Central memory CD8-positive, alpha-beta T cell (primary cell): ENCODE results near the gene C15orf62.

ENCODE experiments used
- ATAC-seq: fragments of 150-1000 bp; cut with Tn5 transposase; replicated peaks from 2 replicates; pipeline ENCODE4 v1.10.0; 2022; ENCODE audit warnings: mild to moderate bottlenecking, moderate FRiP score, moderate number of reproducible peaks; ENCODE audit not compliant: poor library complexity, severe bottlenecking; ENCODE audit errors: extremely low read depth
- DNase-seq, 2 donors: peaks; one replicate each; pipeline ENCODE4 v3.0.0; 2021; ENCODE audit warnings: low spot score in 2 of 2
- H3K27ac Mint-ChIP-seq: one replicate; pipeline ENCODE4 v1.8.0; 2022; ENCODE audit warnings: low read depth, mild to moderate bottlenecking, moderate library complexity, mixed read lengths
- H3K27me3 Mint-ChIP-seq: one replicate; pipeline ENCODE4 v1.8.0; 2022; ENCODE audit warnings: mixed read lengths
- H3K36me3 Mint-ChIP-seq: one replicate; pipeline ENCODE4 v1.8.0; 2022; ENCODE audit warnings: mild to moderate bottlenecking, moderate library complexity, mixed read lengths; ENCODE audit not compliant: insufficient read depth
- H3K4me1 Mint-ChIP-seq: one replicate; pipeline ENCODE4 v1.8.0; 2022; ENCODE audit warnings: mixed read lengths
- H3K4me3 Mint-ChIP-seq: one replicate; pipeline ENCODE4 v1.8.0; 2022; ENCODE audit warnings: mild to moderate bottlenecking, moderate library complexity, mixed read lengths
- H3K9me3 Mint-ChIP-seq: one replicate; pipeline ENCODE4 v1.8.0; 2022; ENCODE audit warnings: mixed read lengths

The C15orf62 gene

DNA sequence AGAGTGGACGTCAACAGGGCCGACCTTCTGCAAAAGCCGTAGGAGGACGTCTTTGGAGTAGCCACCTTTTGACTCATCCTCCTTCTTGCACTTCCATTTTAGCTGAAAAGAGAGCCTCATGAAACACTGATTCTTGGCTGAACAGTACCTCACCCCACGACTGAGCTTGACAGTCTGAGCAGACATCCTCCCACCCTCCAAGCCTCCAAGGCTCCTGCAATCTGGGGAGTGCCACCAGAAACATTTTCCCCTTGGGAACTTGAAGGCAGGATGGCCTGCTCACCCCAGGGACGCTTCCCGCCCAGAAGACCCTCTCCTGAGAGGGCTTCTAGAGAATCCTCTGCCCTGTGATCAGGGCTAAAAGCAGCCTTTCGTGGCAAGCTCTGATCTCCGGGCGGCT is 5.2 kb downstream of the C15orf62 start:
- ATAC-seq: no peak
- Mint-ChIP-seq H3K27me3 (no peaks in the 10 kb centered on the region), H3K9me3 (no peaks in the 10 kb centered on the region), H3K4me1 (peaks cover 27% of the 10 kb centered on the region), H3K27ac (no peak overlapping the region), H3K36me3 (peaks cover 26% of the 10 kb centered on the region), H3K4me3 (no peak overlapping the region)
- DNase-seq: no peak

DNA sequence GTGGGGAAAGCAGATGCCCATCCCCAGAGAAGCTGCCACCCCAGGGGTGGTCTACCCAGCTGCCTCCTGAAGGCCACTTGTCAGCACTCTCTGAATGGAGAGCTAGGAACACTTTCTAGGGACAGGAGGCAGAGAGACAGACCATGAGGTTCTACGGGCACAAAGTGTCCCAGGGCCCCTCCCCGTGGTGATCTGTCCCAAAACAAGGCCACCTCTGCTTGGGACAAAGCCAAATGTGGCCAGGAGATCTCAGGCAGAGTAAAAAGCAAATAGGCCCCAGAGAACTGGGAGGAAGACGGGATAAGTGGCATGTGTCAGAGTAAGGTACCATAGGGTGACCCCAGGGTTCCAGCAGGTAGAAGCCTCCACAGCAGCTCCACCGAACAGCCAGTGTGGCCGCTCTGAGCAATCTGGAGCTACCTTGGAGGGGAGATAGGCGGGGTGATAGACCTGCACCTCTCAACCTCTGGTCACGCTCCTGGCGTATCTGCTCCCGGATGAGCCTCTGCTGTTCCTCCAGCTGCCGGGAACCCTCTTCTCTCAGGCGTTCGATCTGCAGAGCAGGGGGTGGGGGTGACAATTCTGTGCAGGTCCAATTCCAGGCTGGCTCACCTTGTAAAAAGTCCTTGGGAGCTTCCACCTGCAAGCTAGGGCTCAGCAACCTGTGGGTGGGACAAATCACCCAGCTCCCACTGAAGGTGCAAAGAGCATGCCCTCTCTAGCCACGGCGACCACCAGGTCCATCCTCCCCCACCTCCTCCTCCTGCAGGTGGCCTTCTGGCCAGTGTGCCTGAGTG is 6.2 kb downstream of the C15orf62 start:
- no peaks in the 10 kb centered on the region for H3K9me3 Mint-ChIP-seq
- H3K4me3 Mint-ChIP-seq: no peak overlapping the region
- ATAC-seq: no peak
- H3K4me1 Mint-ChIP-seq: peaks cover 25% of the 10 kb centered on the region
- H3K27ac Mint-ChIP-seq: no peak overlapping the region
- H3K27me3 Mint-ChIP-seq: no peaks in the 10 kb centered on the region
- peaks cover 26% of the 10 kb centered on the region for H3K36me3 Mint-ChIP-seq
- no peak for DNase-seq

DNA sequence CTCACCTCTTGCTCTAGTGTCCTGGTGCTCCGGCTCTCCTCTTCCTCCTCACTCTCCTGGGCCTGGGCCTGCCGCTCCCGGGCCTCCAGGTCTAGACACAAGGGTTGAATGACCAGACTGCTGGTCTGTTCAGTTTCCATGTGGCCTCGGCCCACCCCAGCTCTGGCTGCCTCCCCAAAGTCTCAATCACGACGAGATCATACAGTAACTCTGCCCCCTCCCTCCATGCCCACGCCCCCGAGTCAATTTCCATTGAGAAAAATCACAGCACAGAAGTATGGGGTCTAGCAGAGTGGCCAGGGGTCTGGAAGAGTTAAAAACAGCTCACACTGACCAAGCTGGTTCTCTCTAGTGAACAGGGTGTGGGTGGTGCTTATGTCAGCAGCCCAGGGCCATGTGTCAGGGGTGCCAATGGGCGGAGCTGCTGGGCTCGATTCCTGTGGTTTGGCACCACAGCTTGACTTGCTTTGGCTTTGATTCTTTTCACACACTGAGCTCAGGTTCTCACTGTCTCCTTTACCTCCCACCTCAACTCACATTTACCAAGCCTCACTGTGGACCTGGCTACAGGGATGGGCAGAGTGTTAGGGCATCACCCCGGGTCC is 6.9 kb downstream of the C15orf62 start:
- peaks cover 18% of the 10 kb centered on the region for H3K4me1 Mint-ChIP-seq
- no peaks in the 10 kb centered on the region for H3K9me3 Mint-ChIP-seq
- peak overlapping the region; percentile 9 for H3K27ac Mint-ChIP-seq
- peaks cover 26% of the 10 kb centered on the region for H3K36me3 Mint-ChIP-seq
- H3K27me3 Mint-ChIP-seq: no peaks in the 10 kb centered on the region
- DNase-seq: peak; percentile 41 to 75
- peak overlapping the region; percentile 53 for H3K4me3 Mint-ChIP-seq
- ATAC-seq: peak; percentile 100

DNA sequence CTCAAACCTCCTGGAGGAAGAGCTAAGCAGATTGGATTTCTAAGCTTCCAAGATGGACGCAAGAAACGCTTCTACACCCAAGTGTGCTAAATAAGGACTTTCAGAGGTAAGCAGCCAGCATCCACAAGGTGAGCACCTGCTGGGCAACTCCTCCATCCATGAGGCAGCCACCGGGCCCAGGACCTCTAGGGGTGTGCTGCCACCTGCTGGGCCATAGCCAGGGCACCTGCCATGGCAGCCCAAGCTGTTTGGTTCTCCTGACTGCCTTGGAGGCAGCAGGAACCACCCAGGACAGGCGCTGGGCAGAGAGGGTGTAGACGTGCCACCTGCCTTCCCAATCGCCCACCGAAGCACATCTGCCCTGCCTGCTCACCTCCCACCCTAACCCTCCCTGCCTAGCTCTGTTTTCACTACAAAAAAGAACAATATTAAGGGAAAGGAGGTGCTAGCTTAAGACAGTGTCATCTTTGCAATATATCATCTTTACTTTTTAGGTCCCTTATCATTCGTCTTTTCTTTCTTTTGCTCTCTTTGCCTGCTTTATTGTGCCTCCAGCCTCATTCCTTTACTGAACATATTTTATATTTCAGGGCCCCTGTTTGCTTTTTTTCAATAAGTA is 12.9 kb downstream of the C15orf62 start:
- H3K4me3 Mint-ChIP-seq: no peak overlapping the region
- H3K36me3 Mint-ChIP-seq: peaks cover 9% of the 10 kb centered on the region
- H3K9me3 Mint-ChIP-seq: no peaks in the 10 kb centered on the region
- DNase-seq (peak; percentile 67 to 68), ATAC-seq (peak; percentile 77)
- H3K27me3 Mint-ChIP-seq: no peaks in the 10 kb centered on the region
- H3K4me1 Mint-ChIP-seq: peaks cover 21% of the 10 kb centered on the region
- peak overlapping the region; percentile 65 for H3K27ac Mint-ChIP-seq

DNA sequence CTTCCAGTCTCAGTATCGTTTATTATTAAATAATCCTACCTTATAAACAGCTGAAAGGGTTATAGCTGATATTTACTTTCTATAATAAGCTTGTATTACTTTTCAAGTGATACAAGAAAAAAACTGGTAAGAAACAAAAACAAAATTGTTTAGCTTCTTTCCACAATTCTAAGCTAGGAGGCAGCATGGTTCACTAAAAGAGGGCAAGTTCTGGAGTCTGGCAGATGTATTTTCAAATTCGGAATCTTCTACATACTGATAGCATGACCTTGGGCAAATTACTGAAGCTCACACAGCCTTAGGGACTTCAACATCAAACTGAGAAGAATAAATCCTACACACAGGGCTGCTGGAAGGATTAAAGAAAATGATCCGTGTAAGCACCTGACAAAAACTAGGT is 15.4 kb downstream of the C15orf62 start:
- no peak overlapping the region for H3K27ac Mint-ChIP-seq
- no peaks in the 10 kb centered on the region for H3K9me3 Mint-ChIP-seq
- ATAC-seq (no peak), DNase-seq (no peak)
- no peaks in the 10 kb centered on the region for H3K27me3 Mint-ChIP-seq
- peaks cover 27% of the 10 kb centered on the region for H3K4me1 Mint-ChIP-seq
- H3K4me3 Mint-ChIP-seq: no peak overlapping the region
- H3K36me3 Mint-ChIP-seq: peaks cover 4% of the 10 kb centered on the region

DNA sequence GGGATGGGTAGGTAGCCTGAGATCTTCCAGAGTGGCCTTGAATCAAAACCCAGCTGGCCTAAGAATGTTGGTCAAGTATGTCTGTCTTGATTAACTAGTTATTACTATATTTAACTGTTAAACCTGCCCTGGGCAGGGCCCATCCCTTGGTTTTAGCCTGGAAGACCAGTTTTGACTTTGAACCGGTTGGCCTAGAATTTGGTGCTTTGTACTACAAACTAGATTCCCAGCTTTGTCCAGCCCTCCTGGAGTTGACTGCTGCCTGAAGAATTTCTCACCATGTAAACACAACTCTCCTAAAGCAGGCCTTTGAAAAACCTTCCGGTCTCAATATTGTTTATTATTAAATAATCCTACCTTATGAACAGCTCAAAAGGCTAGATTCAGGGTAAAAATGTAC is 16.0 kb downstream of the C15orf62 start:
- Mint-ChIP-seq H3K4me1 (peaks cover 27% of the 10 kb centered on the region), H3K27me3 (no peaks in the 10 kb centered on the region), H3K36me3 (peaks cover 6% of the 10 kb centered on the region), H3K9me3 (no peaks in the 10 kb centered on the region), H3K27ac (no peak overlapping the region), H3K4me3 (no peak overlapping the region)
- ATAC-seq (no peak), DNase-seq (no peak)

DNA sequence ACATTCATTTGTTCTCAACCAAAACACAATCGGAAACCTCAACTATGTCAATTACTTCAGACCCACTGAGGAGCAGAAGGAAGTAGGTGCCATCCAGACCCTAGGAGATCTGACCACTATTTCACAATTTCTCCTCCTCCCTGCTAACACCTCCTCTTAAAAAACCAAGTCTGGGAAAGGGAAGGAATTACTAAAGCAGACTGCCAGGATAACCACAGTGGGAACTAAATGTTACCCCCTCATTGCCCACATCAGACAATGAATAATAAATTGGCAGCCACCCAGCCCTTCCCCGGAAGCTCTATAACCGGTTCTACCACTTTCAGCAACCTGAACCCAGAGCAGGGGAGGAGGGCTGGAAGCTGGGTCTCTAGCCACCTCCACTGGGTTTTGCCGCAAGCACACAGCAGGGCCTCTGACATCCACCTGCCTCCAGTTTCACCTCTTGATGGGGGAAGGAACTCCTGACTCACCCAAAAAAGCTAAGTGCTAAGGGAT is 17.6 kb downstream of the C15orf62 start:
- Mint-ChIP-seq H3K9me3 (no peaks in the 10 kb centered on the region), H3K4me3 (no peak overlapping the region), H3K27ac (no peak overlapping the region), H3K36me3 (peaks cover 8% of the 10 kb centered on the region), H3K4me1 (peaks cover 25% of the 10 kb centered on the region), H3K27me3 (no peaks in the 10 kb centered on the region)
- DNase-seq (peak in 1 of 2 donors; percentile 32), ATAC-seq (peak; percentile 85)

DNA sequence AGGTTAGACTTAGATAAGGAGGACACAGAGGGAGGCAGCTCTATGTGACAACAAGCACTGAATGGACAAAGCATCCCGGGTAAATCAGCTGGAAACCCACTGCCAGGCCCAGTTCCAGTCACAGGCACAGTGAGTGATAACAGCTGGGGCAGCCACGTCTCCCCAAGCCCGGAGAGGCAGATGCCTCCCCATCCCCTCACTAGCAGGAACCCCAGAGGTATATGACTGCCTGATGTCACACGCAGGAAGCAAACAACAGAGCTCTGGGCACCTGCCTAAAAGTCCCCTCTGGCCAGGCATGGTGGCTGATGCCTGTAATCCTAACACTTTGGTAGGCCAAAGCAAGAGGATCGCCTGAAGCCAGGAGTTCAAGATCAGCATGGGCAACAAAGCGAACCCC is 18.2 kb downstream of the C15orf62 start:
- ATAC-seq: no peak
- H3K4me3 Mint-ChIP-seq: no peak overlapping the region
- H3K27me3 Mint-ChIP-seq: no peaks in the 10 kb centered on the region
- H3K27ac Mint-ChIP-seq: no peak overlapping the region
- H3K9me3 Mint-ChIP-seq: no peaks in the 10 kb centered on the region
- H3K36me3 Mint-ChIP-seq: peaks cover 10% of the 10 kb centered on the region
- peaks cover 23% of the 10 kb centered on the region for H3K4me1 Mint-ChIP-seq
- DNase-seq: no peak

DNA sequence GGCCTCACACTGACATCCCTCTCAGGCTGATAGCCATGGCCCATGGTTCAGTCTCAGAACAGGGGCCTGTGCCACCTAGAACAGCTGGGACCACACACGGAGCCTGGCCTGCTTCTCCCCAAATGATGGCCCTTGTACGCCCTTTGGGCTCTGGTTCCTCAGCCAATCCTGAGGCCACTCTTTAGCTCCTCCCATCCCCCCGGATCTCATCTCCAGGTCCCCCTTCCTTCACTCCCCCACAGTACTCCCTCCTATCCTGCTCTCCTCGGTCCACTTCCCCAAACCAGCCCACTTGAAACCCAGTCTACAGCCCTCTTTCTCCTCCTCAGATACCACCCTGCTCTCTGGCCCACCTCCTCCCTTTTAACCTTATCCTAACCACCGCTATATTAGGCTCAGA is 19.3 kb downstream of the C15orf62 start:
- peaks cover 32% of the 10 kb centered on the region for H3K4me1 Mint-ChIP-seq
- H3K36me3 Mint-ChIP-seq: peaks cover 8% of the 10 kb centered on the region
- DNase-seq (no peak), ATAC-seq (no peak)
- H3K27me3 Mint-ChIP-seq: no peaks in the 10 kb centered on the region
- H3K9me3 Mint-ChIP-seq: no peaks in the 10 kb centered on the region
- no peak overlapping the region for H3K4me3 Mint-ChIP-seq
- H3K27ac Mint-ChIP-seq: peak overlapping the region; percentile 36

DNA sequence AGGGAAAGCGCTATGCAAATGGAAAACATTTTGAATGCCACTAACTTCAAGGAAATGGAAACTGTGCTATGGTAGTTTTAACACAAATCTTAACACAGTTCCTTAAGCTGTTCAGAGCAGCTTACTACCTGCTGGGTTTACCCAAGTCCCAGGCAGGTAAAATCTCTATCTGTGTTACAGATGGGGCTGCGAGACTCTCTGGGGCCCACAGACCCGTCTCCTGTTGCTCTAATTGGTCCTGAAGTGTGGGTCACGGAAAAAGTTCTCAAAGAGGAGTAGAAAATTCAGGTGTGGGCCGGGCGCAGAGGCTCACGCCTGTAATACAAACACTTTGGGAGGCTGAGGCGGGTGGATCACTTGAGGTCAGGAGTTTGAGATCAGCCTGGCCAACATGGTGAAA is 20.2 kb downstream of the C15orf62 start:
- H3K27ac Mint-ChIP-seq: no peak overlapping the region
- no peaks in the 10 kb centered on the region for H3K27me3 Mint-ChIP-seq
- no peaks in the 10 kb centered on the region for H3K9me3 Mint-ChIP-seq
- DNase-seq (no peak), ATAC-seq (no peak)
- peaks cover 32% of the 10 kb centered on the region for H3K4me1 Mint-ChIP-seq
- H3K4me3 Mint-ChIP-seq: no peak overlapping the region
- peaks cover 8% of the 10 kb centered on the region for H3K36me3 Mint-ChIP-seq

DNA sequence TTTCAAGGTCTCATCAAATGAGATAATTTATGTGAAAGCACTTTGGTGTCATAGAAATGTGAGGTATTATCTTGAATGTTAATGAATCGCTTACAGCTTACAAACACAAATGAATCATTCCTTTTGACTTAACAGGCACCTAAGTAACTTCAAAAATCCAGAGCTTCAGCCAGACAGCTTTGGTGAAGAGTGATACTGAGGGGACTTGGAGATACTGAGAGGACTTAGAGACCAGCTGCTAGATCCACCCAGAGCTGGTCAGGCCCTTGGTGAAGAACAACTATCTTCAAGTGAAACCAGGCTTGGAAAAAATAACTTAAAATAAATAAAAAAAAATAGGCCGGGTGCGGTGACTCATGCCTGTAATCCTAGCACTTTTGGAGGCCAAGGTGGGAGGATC is 20.9 kb downstream of the C15orf62 start:
- ATAC-seq (no peak), DNase-seq (no peak)
- H3K9me3 Mint-ChIP-seq: no peaks in the 10 kb centered on the region
- no peak overlapping the region for H3K27ac Mint-ChIP-seq
- no peak overlapping the region for H3K4me3 Mint-ChIP-seq
- H3K27me3 Mint-ChIP-seq: no peaks in the 10 kb centered on the region
- peaks cover 8% of the 10 kb centered on the region for H3K36me3 Mint-ChIP-seq
- H3K4me1 Mint-ChIP-seq: peaks cover 32% of the 10 kb centered on the region

DNA sequence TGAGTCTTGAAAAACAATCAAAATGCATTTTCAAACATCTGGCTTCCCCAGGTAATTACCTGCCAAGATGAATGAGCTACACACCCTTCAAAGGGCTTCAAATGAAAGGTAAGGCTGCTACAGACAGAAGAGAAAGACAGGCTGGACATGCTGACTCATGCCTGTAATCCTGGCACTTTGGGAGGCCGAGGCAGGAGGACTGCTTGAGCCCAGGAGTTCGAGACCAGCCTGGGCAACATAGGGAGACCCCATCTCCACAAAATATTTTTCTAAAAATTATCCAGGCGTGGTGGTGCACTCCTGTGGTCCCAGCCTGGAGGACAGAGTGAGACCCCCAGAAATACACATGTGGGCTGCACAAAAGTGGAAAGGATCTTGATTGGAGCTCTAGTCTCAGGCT is 22.6 kb downstream of the C15orf62 start:
- no peaks in the 10 kb centered on the region for H3K9me3 Mint-ChIP-seq
- DNase-seq (no peak), ATAC-seq (no peak)
- no peak overlapping the region for H3K4me3 Mint-ChIP-seq
- no peaks in the 10 kb centered on the region for H3K27me3 Mint-ChIP-seq
- H3K27ac Mint-ChIP-seq: no peak overlapping the region
- H3K36me3 Mint-ChIP-seq: peaks cover 8% of the 10 kb centered on the region
- H3K4me1 Mint-ChIP-seq: peaks cover 31% of the 10 kb centered on the region
